Natural killer cell (primary cell): Measurements from ENCODE around the gene AKNAD1. TPM values are rescaled to one million over a fixed set of nuclear protein-coding genes. Genes with fewer than 3 reads are reported as not detected.
"Not testable (repeated sequence)": the region's sequence is repeated elsewhere in the genome, so short reads cannot be mapped to it uniquely, and the experiment has no call there.

Experiments
- ATAC-seq, 3 donors: fragments of 150-1000 bp in 2 of 3; fragments of 200-7000 bp in 1 of 3; cut with Tn5 transposase; 1 replicate in 1 of 3; 2 replicates in 2 of 3; pipeline ENCODE4 v1.10.0; 2021; ENCODE audit warnings: mild to moderate bottlenecking in 2 of 3, moderate library complexity in 2 of 3
- DNase-seq, 2 donors: peaks; one replicate each; pipeline versions ENCODE4 v3.0.0 to v3.0.0-alpha.2; 2013 to 2021; ENCODE audit warnings: mixed read lengths in 1 of 2
- H3K27ac ChIP-seq: one replicate; pipeline ENCODE4 v1.5.1; 2013; ENCODE audit warnings: mild to moderate bottlenecking, low read length
- H3K27me3 ChIP-seq: one replicate; pipeline ENCODE4 v1.6.1; 2013; ENCODE audit warnings: low read length; ENCODE audit not compliant: control insufficient read depth, insufficient read depth
- H3K36me3 ChIP-seq: one replicate; pipeline ENCODE4 v1.6.1; 2013; ENCODE audit warnings: low read length; ENCODE audit not compliant: control insufficient read depth, insufficient read depth
- H3K4me1 ChIP-seq: one replicate; pipeline ENCODE4 v1.6.1; 2013; ENCODE audit warnings: low read length; ENCODE audit not compliant: control insufficient read depth, insufficient read depth
- H3K4me3 ChIP-seq: one replicate; pipeline ENCODE4 v1.5.1; 2013; ENCODE audit warnings: low read length
- H3K9me3 ChIP-seq: one replicate; pipeline ENCODE4 v1.6.1; 2013; ENCODE audit warnings: low read length; ENCODE audit not compliant: control insufficient read depth, insufficient read depth
- H3K27ac Mint-ChIP-seq, 2 donors: one replicate each; pipeline ENCODE4 v1.8.0; 2022; ENCODE audit warnings: mild to moderate bottlenecking in 2 of 2, mixed read lengths in 2 of 2, moderate library complexity in 1 of 2
- H3K27me3 Mint-ChIP-seq, 2 donors: one replicate each; pipeline ENCODE4 v1.8.0; 2022; ENCODE audit warnings: low read depth in 2 of 2, mixed read lengths in 2 of 2
- H3K36me3 Mint-ChIP-seq: one replicate; pipeline ENCODE4 v1.8.0; 2022; ENCODE audit warnings: mixed read lengths
- H3K4me1 Mint-ChIP-seq, 2 donors: one replicate each; pipeline ENCODE4 v1.8.0; 2022; ENCODE audit warnings: mixed read lengths in 2 of 2
- H3K4me3 Mint-ChIP-seq: one replicate; pipeline ENCODE4 v1.8.0; 2022; ENCODE audit warnings: mild to moderate bottlenecking, moderate library complexity, mixed read lengths
- H3K9me3 Mint-ChIP-seq, 2 donors: one replicate each; pipeline ENCODE4 v1.8.0; 2022; ENCODE audit warnings: mixed read lengths in 2 of 2
- CTCF ChIP-seq: fragments of 200-600 bp; IDR thresholded peaks from one replicate; pipeline ENCODE4 v1.8.0; 2022; ENCODE audit warnings: antibody characterized with exemption
- WGBS: methylation state at CpG from one replicate; pipeline ENCODE4 v1.1.7; 2013; ENCODE audit warnings: missing lambda C conversion rate; ENCODE audit not compliant: insufficient coverage; 5-methylcytosine and 5-hydroxymethylcytosine counted together
- intact Hi-C: fragments of 100-400 bp; cut with micrococcal nuclease; formaldehyde crosslinking; loops from one replicate; pipeline ENCODE4 v1.14.2; 2022
- total RNA-seq, 4 donors: library from RNA; stranded (reverse); fragments of 120-200 nt in 1 of 4; gene quantifications; one replicate each; pipeline versions ENCODE4 v1.2.3 to v1.2.4, GENCODE V29; 2013 to 2022

AKNAD1 gene
- total RNA-seq, 3 donors from 2014 or later (not counting 1 experiment from before 2014, with no cell fraction given): not detected

GRCh38 chr1:108889706-108890384, 33.0 kb upstream of the AKNAD1 start:
- Mint-ChIP-seq H3K36me3 (no peaks in the 10 kb centered on the region), H3K4me3 (no peak overlapping the region), H3K27me3 (no peaks in the 10 kb centered on the region), H3K4me1 (no peaks in the 10 kb centered on the region), H3K9me3 (no peaks in the 10 kb centered on the region), H3K27ac (no peak overlapping the region)
- Histone ChIP-seq H3K4me1 (no peaks in the 10 kb centered on the region), H3K9me3 (no peaks in the 10 kb centered on the region), H3K27ac (no peak overlapping the region), H3K27me3 (no peaks in the 10 kb centered on the region), H3K36me3 (no peaks in the 10 kb centered on the region), H3K4me3 (no peak overlapping the region)
- DNase-seq (no peak), ATAC-seq (no peak)
- no peak for TF ChIP-seq CTCF
- intact Hi-C loops: loop anchor here (10.0 kb wide), 1 partner anchor 375 kb away; no protein-coding TSS in a partner anchor
- 81% methylated on average over 6 of the region's 7 CpGs for WGBS

GRCh38 chr1:108889006-108889645, 32.2 kb upstream of the AKNAD1 start:
- H3K27ac ChIP-seq, H3K4me1 ChIP-seq, intact Hi-C loops, H3K27me3 Mint-ChIP-seq, H3K27ac Mint-ChIP-seq, H3K4me3 ChIP-seq, H3K9me3 ChIP-seq, H3K4me3 Mint-ChIP-seq, H3K27me3 ChIP-seq, H3K36me3 ChIP-seq, DNase-seq, H3K36me3 Mint-ChIP-seq, H3K9me3 Mint-ChIP-seq, ATAC-seq, H3K4me1 Mint-ChIP-seq: not testable (repeated sequence)
- WGBS: 38% methylated on average over 4 of the region's 6 CpGs

- no peaks in the 10 kb centered on the region for H3K27me3 Mint-ChIP-seq
- intact Hi-C loops: no loop called here
Observed at GRCh38 chr1:108886292-108886691, 29.4 kb upstream of the AKNAD1 start.

More at GRCh38 chr1:108886292-108886691, 29.4 kb upstream of the AKNAD1 start:
- Mint-ChIP-seq H3K4me1 (no peaks in the 10 kb centered on the region), H3K4me3 (no peak overlapping the region), H3K27ac (no peak overlapping the region), H3K36me3 (no peaks in the 10 kb centered on the region), H3K9me3 (no peaks in the 10 kb centered on the region)
- Histone ChIP-seq H3K27me3 (no peaks in the 10 kb centered on the region), H3K4me3 (no peak overlapping the region), H3K9me3 (no peaks in the 10 kb centered on the region), H3K36me3 (no peaks in the 10 kb centered on the region), H3K27ac (no peak overlapping the region), H3K4me1 (no peaks in the 10 kb centered on the region)
- TF ChIP-seq CTCF: no peak
- DNase-seq (no peak), ATAC-seq (no peak)
- WGBS: 100% methylated on average over 1 of the region's 2 CpGs
